ENCODE data around the gene UHRF2.

DNA sequence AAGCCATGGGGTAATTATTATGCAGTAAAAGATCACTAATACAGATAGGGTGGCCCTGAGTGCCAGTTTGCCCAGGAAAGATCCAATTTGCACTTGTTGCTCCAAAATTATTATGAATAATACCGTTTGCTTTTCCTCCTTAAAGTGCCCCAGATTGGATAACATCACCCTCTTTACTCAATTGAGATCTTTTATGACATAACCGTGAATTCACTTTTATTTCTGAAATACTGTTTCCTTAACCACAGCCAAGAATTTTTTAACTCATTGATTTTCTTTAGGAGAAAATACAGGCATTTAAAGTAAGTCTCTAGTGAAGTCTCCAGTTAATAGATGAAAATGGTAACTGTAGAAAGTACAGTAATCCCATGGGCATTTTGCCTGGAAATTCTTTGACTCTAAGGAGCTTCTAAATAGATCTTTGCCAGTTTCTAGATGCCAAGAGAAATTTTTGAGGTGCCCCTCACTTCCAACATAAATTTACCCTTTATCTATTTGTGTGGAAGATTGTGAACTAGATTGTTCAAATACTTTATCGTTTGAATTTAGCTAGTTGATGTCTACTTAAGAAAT, 99.2 kb downstream of the UHRF2 start:
- TF ChIP-seq POLR2AphosphoS5 (IDR thresholded peaks at IDR 0.05) = no peak
- no peak for TF ChIP-seq POLR2A (IDR thresholded peaks at IDR 0.05; ENCODE audit: low read depth)
- TF ChIP-seq EP300 (IDR thresholded peaks at IDR 0.05) = no peak
